GM19324 (cell line): ENCODE data around the gene DMRTB1.

Source experiments
- ATAC-seq: cut with Tn5 transposase; IDR thresholded peaks from one replicate; pipeline ENCODE4 v1.9.1; 2021; ENCODE audit warnings: mild to moderate bottlenecking, moderate library complexity; ENCODE audit not compliant: unreplicated experiment, low FRiP score

The DMRTB1 gene

GRCh38 chr1:53484705-53485477, 25.7 kb downstream of the DMRTB1 start:
- ATAC-seq, result no peak

- no peak for ATAC-seq
Observed at GRCh38 chr1:53485478-53486394, 26.5 kb downstream of the DMRTB1 start.

GRCh38 chr1:53486395-53487026, 27.3 kb downstream of the DMRTB1 start:
- ATAC-seq, result no peak

- no peak for ATAC-seq
Observed at GRCh38 chr1:53490351-53490750, 31.2 kb downstream of the DMRTB1 start.

GRCh38 chr1:53495633-53496345, 36.6 kb downstream of the DMRTB1 start:
- ATAC-seq, result no peak

- no peak for ATAC-seq
Observed at GRCh38 chr1:53498555-53499131, 39.4 kb downstream of the DMRTB1 start.

GRCh38 chr1:53499257-53500203, 40.3 kb downstream of the DMRTB1 start:
- ATAC-seq, result no peak

- ATAC-seq, result no peak
Observed at GRCh38 chr1:53500204-53501064, 41.2 kb downstream of the DMRTB1 start.

GRCh38 chr1:53501065-53502005, 42.1 kb downstream of the DMRTB1 start:
- ATAC-seq, result no peak

- ATAC-seq, result no peak
Observed at GRCh38 chr1:53502641-53503432, 43.6 kb downstream of the DMRTB1 start.

- ATAC-seq, result no peak
Observed at GRCh38 chr1:53503433-53504217, 44.4 kb downstream of the DMRTB1 start.

- ATAC-seq, result no peak
Observed at GRCh38 chr1:53504901-53505300, 45.7 kb downstream of the DMRTB1 start.

- no peak for ATAC-seq
Observed at GRCh38 chr1:53505401-53505800, 46.2 kb downstream of the DMRTB1 start.

- no peak for ATAC-seq
Observed at GRCh38 chr1:53505891-53506290, 46.7 kb downstream of the DMRTB1 start.

GRCh38 chr1:53506355-53507050, 47.3 kb downstream of the DMRTB1 start:
- no peak for ATAC-seq
